Epithelial cell of esophagus (primary cell): ENCODE measurements around the gene DEFB118.
"Not testable (repeated sequence)": the region's sequence is repeated elsewhere in the genome, so short reads cannot be mapped to it uniquely, and the experiment has no call there.

Source experiments
- DNase-seq: peaks from one replicate; pipeline ENCODE4 v3.0.0; 2010; ENCODE audit warnings: low read depth
- H3K4me3 ChIP-seq: 2 replicates; pipeline ENCODE4 v1.5.1; 2011; ENCODE audit warnings: mild to moderate bottlenecking, low read length, control low read depth
- TF ChIP-seq, protein P1 (sequence below): IDR thresholded peaks from 2 replicates; pipeline ENCODE4 v1.5.1; 2011; ENCODE audit warnings: low read depth, mild to moderate bottlenecking, low read length, control low read depth, inconsistent platforms; ENCODE audit not compliant: insufficient read depth; ENCODE audit errors: missing control alignments

The DEFB118 gene

GRCh38 chr20:31368301-31368700 is at the start of gene DEFB118:
Gene DEFB118 (plus strand): TSS chr20:31368601. CDS start chr20:31368651, 50 bp downstream.
- no peak for DNase-seq
- H3K4me3 ChIP-seq, result no peak within 1 kb of the TSS
- TF ChIP-seq, protein P1, sequence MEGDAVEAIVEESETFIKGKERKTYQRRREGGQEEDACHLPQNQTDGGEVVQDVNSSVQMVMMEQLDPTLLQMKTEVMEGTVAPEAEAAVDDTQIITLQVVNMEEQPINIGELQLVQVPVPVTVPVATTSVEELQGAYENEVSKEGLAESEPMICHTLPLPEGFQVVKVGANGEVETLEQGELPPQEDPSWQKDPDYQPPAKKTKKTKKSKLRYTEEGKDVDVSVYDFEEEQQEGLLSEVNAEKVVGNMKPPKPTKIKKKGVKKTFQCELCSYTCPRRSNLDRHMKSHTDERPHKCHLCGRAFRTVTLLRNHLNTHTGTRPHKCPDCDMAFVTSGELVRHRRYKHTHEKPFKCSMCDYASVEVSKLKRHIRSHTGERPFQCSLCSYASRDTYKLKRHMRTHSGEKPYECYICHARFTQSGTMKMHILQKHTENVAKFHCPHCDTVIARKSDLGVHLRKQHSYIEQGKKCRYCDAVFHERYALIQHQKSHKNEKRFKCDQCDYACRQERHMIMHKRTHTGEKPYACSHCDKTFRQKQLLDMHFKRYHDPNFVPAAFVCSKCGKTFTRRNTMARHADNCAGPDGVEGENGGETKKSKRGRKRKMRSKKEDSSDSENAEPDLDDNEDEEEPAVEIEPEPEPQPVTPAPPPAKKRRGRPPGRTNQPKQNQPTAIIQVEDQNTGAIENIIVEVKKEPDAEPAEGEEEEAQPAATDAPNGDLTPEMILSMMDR, result no peak

DNA sequence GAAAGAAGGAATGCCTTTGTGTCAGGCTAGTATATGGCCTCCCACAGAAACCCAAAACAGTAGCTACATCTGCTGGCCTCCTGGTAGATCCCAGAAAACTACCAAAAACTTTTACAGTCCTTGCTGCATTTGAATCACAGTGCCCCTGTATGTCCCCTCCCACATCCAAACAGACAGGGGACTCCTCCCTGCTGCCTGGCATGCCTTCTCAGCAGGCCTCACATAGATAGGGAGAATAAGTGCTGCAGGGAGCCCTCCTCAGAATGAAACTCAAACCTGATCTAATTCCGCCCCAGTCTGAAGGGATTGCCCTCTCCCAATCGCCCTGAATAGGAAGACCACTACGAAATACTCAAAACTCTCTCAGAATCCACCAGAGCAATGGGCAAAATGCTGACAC is 45.9 kb upstream of the DEFB118 start:
- TF ChIP-seq, protein P1, result no peak
- no peak for DNase-seq
- no peak overlapping the region for H3K4me3 ChIP-seq

GRCh38 chr20:31330893-31331292 is 37.5 kb upstream of the DEFB118 start:
- DNase-seq, result no peak
- TF ChIP-seq, protein P1, result no peak
- H3K4me3 ChIP-seq, result no peak overlapping the region

- no peak overlapping the region for H3K4me3 ChIP-seq
- no peak for DNase-seq
- TF ChIP-seq, protein P1, result no peak
These were observed 26.9 kb upstream of the DEFB118 start for GRCh38 chr20:31341470-31341869.

DNA sequence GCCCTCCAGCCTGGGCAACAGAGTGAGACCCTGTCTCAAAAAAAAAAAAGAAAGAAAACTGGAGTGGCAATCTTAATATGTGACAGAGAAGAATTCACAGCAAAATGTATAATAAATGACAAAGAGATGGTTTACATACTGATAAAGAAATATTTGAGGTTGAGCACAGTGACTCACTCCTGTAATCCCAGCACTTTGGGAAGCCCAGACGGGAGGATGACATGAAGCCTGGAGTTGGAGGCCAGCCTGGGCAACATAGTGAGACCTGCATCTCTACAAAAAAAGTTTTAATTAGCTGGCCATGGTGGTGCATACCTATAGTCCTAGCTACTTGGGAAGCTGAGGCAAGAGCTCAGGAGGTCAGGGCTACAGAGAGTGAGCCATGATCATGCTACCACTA is 12.4 kb upstream of the DEFB118 start:
- TF ChIP-seq, protein P1, result no peak
- no peak overlapping the region for H3K4me3 ChIP-seq
- no peak for DNase-seq

DNA sequence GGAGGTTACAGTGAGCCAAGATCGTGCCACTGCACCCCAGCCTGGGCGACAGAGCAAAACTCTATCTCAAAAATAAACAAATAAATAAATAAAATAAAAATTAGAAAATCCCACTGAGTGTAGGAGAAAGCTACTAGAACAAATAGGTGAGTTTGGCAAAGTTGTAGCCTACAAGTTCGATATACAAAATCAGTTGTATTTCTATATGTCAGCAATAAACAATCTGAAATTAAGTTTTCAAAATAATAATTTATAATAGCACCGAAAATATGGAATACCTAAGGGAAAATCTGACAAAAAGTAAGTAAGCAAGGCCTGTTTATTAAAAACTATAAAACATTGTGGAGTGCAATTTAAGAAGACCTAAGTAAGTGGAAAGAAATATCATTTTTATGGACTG is 5.1 kb upstream of the DEFB118 start:
- no peak overlapping the region for H3K4me3 ChIP-seq
- TF ChIP-seq, protein P1, result no peak
- DNase-seq, result no peak

DNA sequence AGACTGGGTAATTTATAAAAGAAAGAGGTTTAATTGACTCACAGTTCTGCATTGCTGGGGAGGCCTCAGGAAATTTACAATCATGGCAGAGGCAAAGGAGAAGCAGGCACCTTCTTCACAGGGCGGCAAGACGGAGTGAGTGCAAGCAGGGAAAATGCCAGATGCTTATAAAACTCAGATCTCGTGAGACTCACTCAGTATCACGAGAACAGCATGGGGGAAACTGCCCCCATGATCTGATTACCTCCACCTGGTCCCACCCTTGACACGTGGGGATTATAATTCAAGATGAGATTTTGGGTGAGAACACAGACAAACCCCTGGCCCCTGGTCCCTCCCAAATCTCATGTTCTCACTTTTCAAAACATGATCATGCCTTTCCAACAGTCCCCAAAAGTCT is 4.1 kb upstream of the DEFB118 start:
- not testable (repeated sequence) for H3K4me3 ChIP-seq, DNase-seq
